H1 (cell line): ENCODE measurements around the gene MKLN1. TPM values are rescaled to one million over a fixed set of nuclear protein-coding genes. Genes with fewer than 3 reads are reported as not detected.

ENCODE experiments used
- CTCF ChIA-PET: fragments of 300-600 bp; sonication (Branson Sonifier 250); formaldehyde crosslinking; loops from one replicate; lab custom pipeline; 2021; ENCODE audit not compliant: partially characterized antibody; lab: Charles Lee
- POLR2A ChIA-PET: fragments of 300-600 bp; sonication (Branson Sonifier 250); formaldehyde crosslinking; loops from one replicate; lab custom pipeline; 2021; ENCODE audit warnings: inconsistent platforms; ENCODE audit not compliant: partially characterized antibody; lab: Charles Lee
- DNase-seq, 2 experiments: peaks; one replicate each; pipeline versions ENCODE4 v3.0.0 to v3.0.0-alpha.2; 2010 to 2022; ENCODE audit warnings: low spot score in 2 of 2, low read depth in 1 of 2, mixed read lengths in 1 of 2
- FAIRE-seq: peaks from 2 replicates; lab custom pipeline; 2011; peaks lifted over from hg19 to GRCh38; lab: Jason Lieb, UNC
- H2AFZ ChIP-seq: 2 replicates; pipeline ENCODE4 v1.8.1; 2012; ENCODE audit warnings: low read length, inconsistent platforms
- H2AK5ac ChIP-seq: 2 replicates; pipeline ENCODE4 v1.6.1; 2013; ENCODE audit warnings: low read depth, low read length
- H2BK120ac ChIP-seq: replicated peaks from 2 replicates; pipeline ENCODE3; 2013; ENCODE audit warnings: low read depth, low read length, inconsistent platforms
- H2BK12ac ChIP-seq: 2 replicates; pipeline ENCODE4 v1.6.1; 2013; ENCODE audit warnings: low read depth, low read length
- H2BK15ac ChIP-seq: 2 replicates; pipeline ENCODE4 v1.6.1; 2013; ENCODE audit warnings: low read length
- H2BK20ac ChIP-seq: 2 replicates; pipeline ENCODE4 v1.6.1; 2013; ENCODE audit warnings: low read length
- H2BK5ac ChIP-seq: 2 replicates; pipeline ENCODE4 v1.6.1; 2013; ENCODE audit warnings: low read depth, low read length
- H3K14ac ChIP-seq: 2 replicates; pipeline ENCODE4 v1.6.1; 2013; ENCODE audit warnings: inconsistent platforms; ENCODE audit not compliant: insufficient read length
- H3K18ac ChIP-seq: 2 replicates; pipeline ENCODE4 v1.6.1; 2013; ENCODE audit warnings: low read length; ENCODE audit errors: extremely low read depth
- H3K23ac ChIP-seq: 2 replicates; pipeline ENCODE4 v1.6.1; 2013; ENCODE audit warnings: inconsistent platforms; ENCODE audit not compliant: insufficient read length
- H3K23me2 ChIP-seq: 2 replicates; pipeline ENCODE4 v1.6.1; 2013; ENCODE audit warnings: low read depth, low read length
- H3K27ac ChIP-seq: 2 replicates; pipeline ENCODE4 v1.6.1; 2011; ENCODE audit warnings: low read depth, low read length, inconsistent platforms
- H3K27me3 ChIP-seq, 4 experiments: replicated peaks in 1 of 4; 1 replicate in 1 of 4; 2 replicates in 3 of 4; pipeline versions ENCODE4 v1.6.1 to v1.8.1; 2011 to 2013; ENCODE audit warnings: low read length in 3 of 4, mild to moderate bottlenecking in 3 of 4, inconsistent platforms in 2 of 4, mixed read lengths in 2 of 4, moderate library complexity in 1 of 4; ENCODE audit not compliant: control insufficient read depth in 3 of 4, insufficient read depth in 3 of 4; ENCODE audit errors: extremely low read depth in 1 of 4
- H3K36me3 ChIP-seq, 4 experiments: 2 replicates each; pipeline versions ENCODE4 v1.6.1 to v1.8.1; 2011 to 2013; ENCODE audit warnings: mild to moderate bottlenecking in 4 of 4, low read length in 3 of 4, moderate library complexity in 2 of 4, control low read depth in 1 of 4, inconsistent platforms in 1 of 4; ENCODE audit not compliant: insufficient read depth in 4 of 4, control insufficient read depth in 2 of 4
- H3K4ac ChIP-seq: replicated peaks from 2 replicates; pipeline ENCODE3; 2013; ENCODE audit warnings: low read length, low read depth, mixed read lengths, inconsistent platforms; ENCODE audit not compliant: insufficient read length
- H3K4me1 ChIP-seq, 4 experiments: replicated peaks in 1 of 4; 1 replicate in 1 of 4; 2 replicates in 3 of 4; pipeline versions ENCODE4 v1.6.1 to v1.8.1; 2011 to 2013; ENCODE audit warnings: low read length in 3 of 4, inconsistent platforms in 2 of 4, mixed read lengths in 1 of 4; ENCODE audit not compliant: insufficient read depth in 4 of 4, control insufficient read depth in 3 of 4
- H3K4me2 ChIP-seq, 2 experiments: 2 replicates each; pipeline versions ENCODE4 v1.6.1 to v1.8.1; 2011 to 2013; ENCODE audit warnings: low read depth in 2 of 2, low read length in 2 of 2, control low read depth in 1 of 2, inconsistent platforms in 1 of 2, mild to moderate bottlenecking in 1 of 2; ENCODE audit not compliant: insufficient read depth in 1 of 2
- H3K4me3 ChIP-seq, 4 experiments: fragments of 200-600, 300-600 bp in 1 of 4; sonication (generic), shearing (Covaris generic), sonication (Bioruptor Twin) in 1 of 4; 2 replicates each; pipeline versions ENCODE4 v1.5.1 to v1.8.1; 2011 to 2016; ENCODE audit warnings: low read length in 4 of 4, low read depth in 3 of 4, control low read depth in 2 of 4, inconsistent platforms in 2 of 4, mild to moderate bottlenecking in 2 of 4, mixed read lengths in 1 of 4, moderate library complexity in 1 of 4; ENCODE audit not compliant: insufficient read depth in 2 of 4; ENCODE audit errors: extremely low read depth in 1 of 4
- H3K56ac ChIP-seq: replicated peaks from 2 replicates; pipeline ENCODE3; 2013; ENCODE audit warnings: low read depth, mild to moderate bottlenecking, mixed read lengths, low read length, inconsistent platforms; ENCODE audit not compliant: insufficient read length
- H3K79me1 ChIP-seq: 2 replicates; pipeline ENCODE4 v1.6.1; 2013; ENCODE audit warnings: low read depth, low read length, control low read depth
- H3K79me2 ChIP-seq, 2 experiments: 2 replicates each; pipeline versions ENCODE4 v1.6.1 to v1.8.1; 2012 to 2013; ENCODE audit warnings: low read length in 2 of 2, mild to moderate bottlenecking in 2 of 2, inconsistent platforms in 1 of 2; ENCODE audit not compliant: insufficient read depth in 2 of 2, control insufficient read depth in 1 of 2
- H3K9ac ChIP-seq, 4 experiments: replicated peaks in 1 of 4; 1 replicate in 1 of 4; 2 replicates in 3 of 4; pipeline versions ENCODE4 v1.6.1 to v1.8.1; 2011 to 2013; ENCODE audit warnings: low read depth in 3 of 4, low read length in 3 of 4, control low read depth in 2 of 4, mild to moderate bottlenecking in 2 of 4, moderate library complexity in 2 of 4, inconsistent platforms in 1 of 4; ENCODE audit errors: extremely low read depth in 1 of 4
- H3K9me3 ChIP-seq, 2 experiments: 2 replicates each; pipeline versions ENCODE4 v1.6.1 to v1.8.1; 2012 to 2013; ENCODE audit warnings: mild to moderate bottlenecking in 2 of 2, moderate library complexity in 2 of 2, control low read depth in 1 of 2, inconsistent platforms in 1 of 2, low read depth in 1 of 2, low read length in 1 of 2, mixed read lengths in 1 of 2; ENCODE audit not compliant: insufficient read depth in 2 of 2
- H4K20me1 ChIP-seq, 2 experiments: replicated peaks in 1 of 2; 2 replicates each; pipeline versions ENCODE3 to v1.8.1; 2011 to 2013; ENCODE audit warnings: inconsistent platforms in 2 of 2, low read length in 2 of 2, mild to moderate bottlenecking in 1 of 2; ENCODE audit not compliant: insufficient read depth in 2 of 2, control insufficient read depth in 1 of 2
- H4K5ac ChIP-seq: 2 replicates; pipeline ENCODE4 v1.6.1; 2013; ENCODE audit warnings: low read length, low read depth, mixed read lengths, inconsistent platforms; ENCODE audit not compliant: insufficient read length
- H4K8ac ChIP-seq: 2 replicates; pipeline ENCODE4 v1.8.0; 2013; ENCODE audit warnings: mild to moderate bottlenecking, moderate library complexity, low read length, inconsistent platforms; ENCODE audit not compliant: insufficient read depth; ENCODE audit errors: extremely low read depth
- H4K91ac ChIP-seq: replicated peaks from 2 replicates; pipeline ENCODE3; 2013; ENCODE audit warnings: low read length, mixed read lengths, inconsistent platforms; ENCODE audit not compliant: insufficient read length
- CHD2 ChIP-seq: IDR thresholded peaks from 2 replicates; pipeline ENCODE4 v1.6.1; 2012; ENCODE audit warnings: low read length, improper control_type of control experiment
- EGR1 ChIP-seq: IDR thresholded peaks from 2 replicates; pipeline ENCODE4 v1.6.1; 2011; ENCODE audit warnings: low read depth, low read length, borderline replicate concordance
- EZH2 ChIP-seq: fragments of 200-600 bp; sonication (generic); IDR thresholded peaks from 2 replicates; pipeline ENCODE4 v1.7.1; 2012; ENCODE audit warnings: low read depth, mild to moderate bottlenecking, moderate library complexity, low read length, inconsistent platforms; ENCODE audit not compliant: severe bottlenecking
- GABPA ChIP-seq: IDR thresholded peaks from 2 replicates; pipeline ENCODE4 v1.6.1; 2011; ENCODE audit warnings: mild to moderate bottlenecking, low read length, moderate library complexity, borderline replicate concordance; ENCODE audit not compliant: insufficient read depth
- MAX ChIP-seq: IDR thresholded peaks from 2 replicates; pipeline ENCODE4 v1.6.1; 2012; ENCODE audit warnings: inconsistent platforms
- PHF8 ChIP-seq: fragments of 200-600 bp; sonication (generic); conservative IDR thresholded peaks from 2 replicates; pipeline ENCODE4 v1.7.1; 2012; ENCODE audit warnings: low read depth, mild to moderate bottlenecking, inconsistent platforms, low read length, moderate library complexity
- SIRT6 ChIP-seq: IDR thresholded peaks from one replicate; pipeline ENCODE4 v1.7.1; 2012; ENCODE audit warnings: low read length, inconsistent platforms
- SP1 ChIP-seq: IDR thresholded peaks from 2 replicates; pipeline ENCODE4 v1.6.1; 2011; ENCODE audit warnings: low read depth, low read length
- SP2 ChIP-seq: IDR thresholded peaks from 2 replicates; pipeline ENCODE4 v1.6.1; 2012; ENCODE audit warnings: mild to moderate bottlenecking, low read length, inconsistent platforms
- SUZ12 ChIP-seq: fragments of 200-600 bp; sonication (generic); IDR thresholded peaks from 2 replicates; pipeline ENCODE4 v1.6.1; 2012; ENCODE audit warnings: mild to moderate bottlenecking, inconsistent platforms, low read length, moderate library complexity, mixed read lengths
- ZNF274 ChIP-seq: IDR thresholded peaks from 2 replicates; pipeline ENCODE4 v1.7.0; 2012; ENCODE audit warnings: low read length, borderline replicate concordance; ENCODE audit errors: extremely low read depth
- WGBS, 2 experiments: shearing (Covaris generic) in 1 of 2; methylation state at CpG; one replicate each; pipeline versions ENCODE4 v1.1.6 to v1.1.7; 2013 to 2015; ENCODE audit warnings: low lambda C conversion rate in 2 of 2, mixed read lengths in 2 of 2, inconsistent platforms in 1 of 2, low coverage in 1 of 2, missing lambda C conversion rate in 1 of 2; ENCODE audit not compliant: insufficient replicate concordance in 2 of 2, insufficient coverage in 1 of 2, insufficient read length in 1 of 2; ENCODE audit errors: extremely low coverage in 1 of 2, missing lambda C conversion rate in 1 of 2; 5-methylcytosine and 5-hydroxymethylcytosine counted together
- polyA plus RNA-seq, 7 experiments: library from polyadenylated mRNA; depleted of rRNA in 3 of 7; stranded (reverse) in 5 of 7; unstranded in 2 of 7; fragments of >200 nt in 5 of 7; fragments of 200-250 nt in 2 of 7; gene quantifications; 1 replicate in 5 of 7; 2 replicates in 1 of 7; 4 replicates in 1 of 7; pipeline versions ENCODE4 v1.2.1 to v1.2.3, GENCODE V29; 2011 to 2013; ENCODE audit warnings: missing spikeins in 2 of 7, mixed read lengths in 2 of 7
- total RNA-seq: library from RNA; stranded (reverse); fragmentation: NEBNext Ultra II Directional; extraction: Animal tissue kit (Norgen Biotek cat#: 25700); gene quantifications from 2 replicates; pipeline ENCODE4 v1.2.1, GENCODE V29; 2021

The MKLN1 gene
- total and polyA plus RNA-seq, 2 of the 8 experiments (the other 6 are each of a cell fraction or from before 2014, with no cell fraction given): 22.3 to 50.9 TPM

DNA sequence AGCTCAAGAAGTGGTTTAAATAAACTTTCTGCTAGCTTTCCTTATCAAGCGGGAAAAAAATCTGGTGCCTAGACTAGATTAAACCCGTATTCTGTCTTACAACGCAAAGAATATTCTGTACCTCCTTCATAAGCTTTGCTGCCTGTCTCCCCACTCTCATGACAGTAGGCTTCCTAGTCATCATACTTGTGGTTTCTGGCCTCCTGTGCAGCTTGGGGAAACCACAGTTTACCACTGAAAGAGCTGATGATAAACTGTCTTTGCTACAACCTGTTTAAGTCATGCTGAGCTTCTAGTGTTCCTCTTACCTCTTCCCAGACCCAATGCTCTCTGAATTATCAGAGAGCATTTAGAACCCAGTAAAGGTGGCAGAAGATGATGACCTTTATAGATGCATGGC is 173.7 kb downstream of the MKLN1 start:
- no peaks in the 10 kb centered on the region for H3K27me3 ChIP-seq
- no peak overlapping the region for H3K9ac ChIP-seq
- ChIA-PET CTCF (interaction anchor here (0.9 to 3.5 kb wide), 5 partner anchors 11 to 154 kb away, joined by 3 to 19 read pairs (median 4); no protein-coding TSS in a partner anchor), POLR2A (interaction anchor here (1.0 to 3.0 kb wide), 5 partner anchors 8 to 80 kb away, joined by 3 to 12 read pairs (median 3); no protein-coding TSS in a partner anchor)
- 91% methylated on average over 3 of the region's 3 CpGs; no CpG with 5 or more reads in 1 of the 2 experiments for WGBS, 2 experiments
- H3K79me1 ChIP-seq: no peaks in the 10 kb centered on the region; the same call in 1 of the 2 replicates
- no peak overlapping the region for H3K23ac ChIP-seq
- no peak overlapping the region for H2AK5ac ChIP-seq
- H2BK15ac ChIP-seq: no peak overlapping the region
- H3K56ac ChIP-seq: no peak overlapping the region
- DNase-seq (no peak), FAIRE-seq (no peak)
- no peak overlapping the region for H2BK20ac ChIP-seq
- H3K4me2 ChIP-seq: no peak overlapping the region
- H3K4ac ChIP-seq: no peak overlapping the region
- no peak overlapping the region for H4K8ac ChIP-seq
- no peak overlapping the region for H2BK12ac ChIP-seq
- H3K14ac ChIP-seq: no peak overlapping the region
- H3K23me2 ChIP-seq: no peaks in the 10 kb centered on the region; the same call in 1 of the 2 replicates
- no peak overlapping the region for H4K5ac ChIP-seq
- peaks cover 42 to 91% (median 75%) of the 10 kb centered on the region in 4 experiments for H3K36me3 ChIP-seq
- peaks cover 0 to 5% (median 0%) of the 10 kb centered on the region in 4 experiments; a peak in 1 of 7 replicates for H3K4me1 ChIP-seq
- H3K4me3 ChIP-seq: no peak overlapping the region
- H4K91ac ChIP-seq: no peak overlapping the region
- H3K9me3 ChIP-seq: no peaks in the 10 kb centered on the region
- H2BK5ac ChIP-seq: no peak overlapping the region
- H2BK120ac ChIP-seq: no peak overlapping the region
- no peak overlapping the region for H2AFZ ChIP-seq
- no peak overlapping the region for H3K18ac ChIP-seq
- H4K20me1 ChIP-seq: peaks cover 11 to 17% of the 10 kb centered on the region in 2 experiments
- H3K79me2 ChIP-seq: peaks cover 0 to 2% of the 10 kb centered on the region in 2 experiments; a peak in 1 of 4 replicates
- H3K27ac ChIP-seq: no peak overlapping the region
- no peak for TF ChIP-seq PHF8
- TF ChIP-seq GABPA: no peak
- TF ChIP-seq SIRT6: no peak
- no peak for TF ChIP-seq SP1
- TF ChIP-seq ZNF274: no peak
- TF ChIP-seq EGR1: no peak
- no peak for TF ChIP-seq SP2
- no peak for TF ChIP-seq MAX
- no peak for TF ChIP-seq CHD2
- no peak for TF ChIP-seq EZH2
- no peak for TF ChIP-seq SUZ12
